Upper lobe of right lung (tissue), 1 donor: ENCODE measurements around the gene TFAP2B. TPM values are rescaled to one million over a fixed set of nuclear protein-coding genes. Genes with fewer than 3 reads are reported as not detected.
A peak's percentile ranks its signal among the peaks of the same experiment; 100 is the strongest.

Experiments
- ATAC-seq: fragments of 200-7000 bp; cut with Tn5 transposase; one replicate; pipeline ENCODE4 v1.9.1; 2020; ENCODE audit warnings: mild to moderate bottlenecking, moderate library complexity
- DNase-seq: peaks from one replicate; pipeline ENCODE4 v3.0.0-alpha.2; 2020
- H3K27ac ChIP-seq: fragments of 200-600 bp; one replicate; pipeline ENCODE4 v1.8.0; 2022
- H3K27me3 ChIP-seq: fragments of 200-600 bp; one replicate; pipeline ENCODE4 v1.8.0; 2022; ENCODE audit warnings: mild to moderate bottlenecking
- H3K36me3 ChIP-seq: fragments of 200-600 bp; one replicate; pipeline ENCODE4 v1.8.0; 2022
- H3K4me1 ChIP-seq: fragments of 200-600 bp; one replicate; pipeline ENCODE4 v1.8.0; 2022
- H3K4me3 ChIP-seq: fragments of 200-600 bp; one replicate; pipeline ENCODE4 v1.8.0; 2022; ENCODE audit warnings: mild to moderate bottlenecking
- H3K9me3 ChIP-seq: fragments of 200-600 bp; one replicate; pipeline ENCODE4 v1.8.0; 2022
- intact Hi-C: fragments of 100-400 bp; cut with DNase I; formaldehyde crosslinking; loops from one replicate; pipeline ENCODE4 v1.11.0; 2022
- long read RNA-seq: library from polyadenylated mRNA; unstranded; transcript quantifications from one replicate; pipeline ENCODE4 v2.0.0, GENCODE V29; 2021
- total RNA-seq: library from RNA; stranded (reverse); fragmentation: NEBNext Ultra II Directional; extraction: Animal tissue kit (Norgen Biotek cat#: 25700); gene quantifications from one replicate; pipeline ENCODE4 v1.2.1, GENCODE V29; 2021
- TF ChIP-seq, protein P1 (sequence below): fragments of 200-600 bp; IDR thresholded peaks from one replicate; pipeline ENCODE4 v1.8.0; 2022; ENCODE audit warnings: antibody characterized with exemption
- donor health status: DM: no; HTN: yes; CAD: no; lungs with severe emphysema.

Gene TFAP2B
- not detected for total RNA-seq
- long read RNA-seq, result 0 reads

DNA sequence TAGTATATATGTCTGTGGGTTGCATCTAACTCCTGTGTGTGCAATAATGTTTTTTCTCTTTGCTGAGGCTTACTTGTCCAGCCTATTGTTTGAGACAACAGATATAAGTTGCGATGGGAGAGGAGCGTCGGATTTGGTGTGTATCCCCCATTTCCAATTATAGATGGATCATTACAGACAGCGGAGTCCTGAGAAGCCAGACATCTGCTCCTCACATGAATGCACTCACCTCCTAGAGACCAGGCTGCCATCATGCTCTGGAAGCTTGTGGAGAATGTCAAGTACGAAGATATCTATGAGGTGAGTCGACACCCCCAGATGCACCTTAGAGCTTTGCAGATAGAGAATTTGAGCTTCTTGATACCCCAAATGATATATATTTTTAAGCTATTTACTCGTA, at the start of gene TFAP2B:
TSS of gene TFAP2B (plus strand) at position 199 of the 400 bp plus-strand sequence. CDS start at position 220, 21 bp downstream.
- DNase-seq (no peak), ATAC-seq (no peak)
- Histone ChIP-seq H3K9me3 (no peaks in the 10 kb centered on the region), H3K4me1 (peaks cover 8% of the 10 kb centered on the region), H3K4me3 (peak within 1 kb of the TSS; percentile 9), H3K27me3 (peaks cover 88% of the 10 kb centered on the region), H3K27ac (no peak within 1 kb of the TSS), H3K36me3 (no peaks in the 10 kb centered on the region)
- TF ChIP-seq, protein P1, sequence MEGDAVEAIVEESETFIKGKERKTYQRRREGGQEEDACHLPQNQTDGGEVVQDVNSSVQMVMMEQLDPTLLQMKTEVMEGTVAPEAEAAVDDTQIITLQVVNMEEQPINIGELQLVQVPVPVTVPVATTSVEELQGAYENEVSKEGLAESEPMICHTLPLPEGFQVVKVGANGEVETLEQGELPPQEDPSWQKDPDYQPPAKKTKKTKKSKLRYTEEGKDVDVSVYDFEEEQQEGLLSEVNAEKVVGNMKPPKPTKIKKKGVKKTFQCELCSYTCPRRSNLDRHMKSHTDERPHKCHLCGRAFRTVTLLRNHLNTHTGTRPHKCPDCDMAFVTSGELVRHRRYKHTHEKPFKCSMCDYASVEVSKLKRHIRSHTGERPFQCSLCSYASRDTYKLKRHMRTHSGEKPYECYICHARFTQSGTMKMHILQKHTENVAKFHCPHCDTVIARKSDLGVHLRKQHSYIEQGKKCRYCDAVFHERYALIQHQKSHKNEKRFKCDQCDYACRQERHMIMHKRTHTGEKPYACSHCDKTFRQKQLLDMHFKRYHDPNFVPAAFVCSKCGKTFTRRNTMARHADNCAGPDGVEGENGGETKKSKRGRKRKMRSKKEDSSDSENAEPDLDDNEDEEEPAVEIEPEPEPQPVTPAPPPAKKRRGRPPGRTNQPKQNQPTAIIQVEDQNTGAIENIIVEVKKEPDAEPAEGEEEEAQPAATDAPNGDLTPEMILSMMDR, result no peak
- intact Hi-C loops, result no loop called here

DNA sequence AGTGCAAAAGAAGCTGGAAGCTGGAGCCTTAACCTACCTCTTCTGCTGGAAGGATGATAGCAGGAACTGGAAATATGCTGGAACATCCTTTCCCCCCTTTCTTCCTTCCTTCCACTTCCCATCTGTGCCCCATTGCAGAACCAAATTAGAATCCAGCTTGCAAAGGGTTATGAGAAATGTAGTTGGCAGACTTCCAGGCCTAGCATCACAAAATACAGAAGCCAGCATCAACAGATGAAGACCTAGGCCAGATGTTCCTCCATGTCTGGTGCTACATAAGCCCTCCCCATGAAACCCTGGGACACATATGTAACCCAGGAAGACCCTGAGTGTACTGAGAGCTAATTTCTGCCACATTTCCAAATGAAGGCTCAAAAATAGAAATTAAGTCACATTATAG, 40.0 kb upstream of the TFAP2B start:
- Histone ChIP-seq H3K4me3 (no peak overlapping the region), H3K9me3 (no peaks in the 10 kb centered on the region), H3K27ac (no peak overlapping the region), H3K27me3 (no peaks in the 10 kb centered on the region), H3K4me1 (no peaks in the 10 kb centered on the region), H3K36me3 (no peaks in the 10 kb centered on the region)
- TF ChIP-seq, protein P1, result no peak
- DNase-seq, result no peak
- intact Hi-C loops, result no loop called here
- ATAC-seq, result no peak

DNA sequence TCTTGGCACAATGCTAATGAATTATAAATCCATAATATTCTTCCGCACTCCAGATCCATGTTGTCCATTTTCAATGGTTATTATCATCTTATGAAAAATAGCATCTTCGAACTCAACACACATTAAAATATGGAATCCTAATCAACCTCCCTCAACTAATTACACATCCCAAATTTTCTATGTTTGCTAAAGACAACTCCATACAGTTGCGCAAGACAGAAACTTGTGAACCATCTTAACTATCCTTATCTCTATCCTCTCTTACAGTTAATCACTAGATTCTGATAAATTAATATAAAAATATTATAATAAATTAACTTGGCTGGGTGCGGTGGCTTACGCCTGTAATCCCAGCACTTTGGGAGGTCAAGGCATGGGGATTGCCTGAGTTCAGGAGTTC, 38.3 kb upstream of the TFAP2B start:
- Histone ChIP-seq H3K4me3 (no peak overlapping the region), H3K27ac (no peak overlapping the region), H3K4me1 (no peaks in the 10 kb centered on the region), H3K36me3 (no peaks in the 10 kb centered on the region), H3K27me3 (no peaks in the 10 kb centered on the region), H3K9me3 (no peaks in the 10 kb centered on the region)
- intact Hi-C loops, result no loop called here
- ATAC-seq, result no peak
- no peak for DNase-seq
- TF ChIP-seq, protein P1, result no peak

DNA sequence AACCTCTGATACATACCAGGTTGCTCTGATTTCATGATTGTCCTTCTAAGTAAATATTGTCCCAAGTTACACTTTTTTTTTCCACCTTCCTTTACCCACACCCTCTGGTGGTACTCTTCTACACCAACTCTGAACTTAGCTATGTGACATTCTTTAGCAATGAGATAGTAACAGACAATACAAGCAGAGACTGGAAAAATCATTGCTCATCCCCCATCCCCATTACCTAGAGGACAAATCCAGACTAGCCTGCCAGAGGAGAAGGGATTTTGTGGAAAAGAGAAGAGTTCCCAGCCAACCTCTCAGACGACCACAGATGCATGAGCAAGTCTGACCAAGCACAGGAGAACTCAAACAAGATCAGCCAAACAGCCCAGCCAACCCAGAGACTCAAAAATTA, 32.8 kb upstream of the TFAP2B start:
- no peak for DNase-seq
- Histone ChIP-seq H3K27me3 (no peaks in the 10 kb centered on the region), H3K9me3 (no peaks in the 10 kb centered on the region), H3K4me1 (no peaks in the 10 kb centered on the region), H3K36me3 (no peaks in the 10 kb centered on the region), H3K4me3 (no peak overlapping the region), H3K27ac (no peak overlapping the region)
- ATAC-seq, result no peak
- TF ChIP-seq, protein P1, result no peak
- intact Hi-C loops, result no loop called here

DNA sequence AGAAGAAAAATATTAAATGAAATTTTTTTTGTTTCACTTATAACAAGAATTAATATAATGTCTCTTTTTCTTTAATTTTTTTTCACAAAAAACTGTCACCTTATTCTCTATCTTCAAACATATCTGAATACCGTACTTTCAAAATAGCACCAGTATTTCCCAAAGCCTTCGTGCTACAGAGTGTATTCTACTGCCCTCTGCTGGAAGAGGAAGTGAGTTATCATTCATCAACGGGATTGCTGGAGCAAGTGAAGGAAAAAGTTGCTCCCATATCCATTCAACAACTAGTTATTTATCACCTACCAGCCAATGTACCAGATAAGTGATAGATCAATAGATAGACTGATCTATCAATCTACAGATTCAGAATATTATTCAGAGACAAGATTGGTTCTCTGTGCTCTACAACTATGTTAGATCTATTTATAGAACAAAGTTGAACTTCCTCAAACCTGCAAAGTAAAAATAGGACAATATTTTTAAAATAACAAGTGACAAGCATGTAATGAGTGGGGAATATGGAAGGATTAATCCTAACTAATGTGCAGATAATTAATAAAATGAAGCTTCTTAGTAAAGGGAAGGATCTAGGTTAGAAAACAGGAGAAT, 26.7 kb upstream of the TFAP2B start:
- TF ChIP-seq, protein P1, result peak; percentile 75
- Histone ChIP-seq H3K36me3 (no peaks in the 10 kb centered on the region), H3K9me3 (no peaks in the 10 kb centered on the region), H3K27ac (no peak overlapping the region), H3K4me1 (no peaks in the 10 kb centered on the region), H3K27me3 (no peaks in the 10 kb centered on the region), H3K4me3 (no peak overlapping the region)
- peak; percentile 80 for ATAC-seq
- no peak for DNase-seq
- intact Hi-C loops, result no loop called here

DNA sequence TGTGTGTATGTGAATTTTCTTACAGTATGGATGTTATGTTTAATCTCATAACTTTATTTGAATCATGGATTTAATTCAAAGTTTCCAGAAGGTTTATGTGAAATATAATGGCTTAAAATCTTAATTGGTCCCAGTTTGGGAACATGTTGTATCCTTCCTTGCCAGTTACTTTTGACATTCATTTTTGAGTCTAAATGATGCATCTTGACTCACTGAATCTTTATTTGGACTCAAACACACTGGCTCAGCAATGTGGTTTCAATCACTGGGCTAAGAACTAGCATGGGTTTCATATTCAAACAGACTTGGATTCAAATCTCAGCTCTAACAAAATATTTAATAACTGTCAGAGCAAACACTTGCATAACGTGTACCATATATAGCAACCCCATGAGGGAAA, 25.9 kb upstream of the TFAP2B start:
- no peak overlapping the region for H3K4me3 ChIP-seq
- intact Hi-C loops, result no loop called here
- no peaks in the 10 kb centered on the region for H3K4me1 ChIP-seq
- DNase-seq (no peak), ATAC-seq (no peak)
- TF ChIP-seq, protein P1, result no peak
- H3K27me3 ChIP-seq, result no peaks in the 10 kb centered on the region
- H3K9me3 ChIP-seq, result no peaks in the 10 kb centered on the region
- no peak overlapping the region for H3K27ac ChIP-seq
- no peaks in the 10 kb centered on the region for H3K36me3 ChIP-seq
